HL-60/S4 treated with retinoic acid at 250 ng/mL for 4 days and 3 days (cell line): ENCODE results near the gene CDADC1.

Experiments
- in situ Hi-C: fragments of 300-500 bp; cut with MboI; formaldehyde crosslinking; loops from 2 replicates; pipeline ENCODE4 v1.7.0; 2022; ENCODE audit warnings: low sequenced_read_pairs

Gene CDADC1

DNA sequence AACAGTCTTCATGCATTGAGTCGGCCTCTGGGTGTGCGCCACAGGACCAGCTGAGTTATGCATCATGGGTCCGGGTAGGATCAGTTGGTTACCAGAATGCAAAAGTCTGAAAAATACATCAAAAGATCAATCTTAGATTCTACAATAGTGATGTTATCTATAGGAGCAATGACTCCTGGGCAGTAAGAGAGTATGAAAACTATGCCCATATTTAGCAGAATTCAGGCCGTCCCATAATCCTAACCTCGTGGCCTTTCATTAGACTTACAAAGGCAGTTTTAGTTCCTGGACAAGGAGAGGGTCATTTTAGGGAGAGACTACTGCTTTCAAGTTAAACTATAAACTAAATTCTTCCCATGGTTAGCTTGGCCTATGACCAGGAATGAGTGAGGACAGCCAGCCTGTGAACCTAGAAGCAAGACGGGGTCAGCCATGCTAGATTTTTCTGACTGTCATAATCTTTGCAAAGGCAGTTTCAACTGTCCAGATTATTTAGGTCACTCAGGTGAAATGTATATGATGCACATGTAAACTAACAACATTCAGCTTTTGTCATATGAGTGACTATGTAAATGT lies 11.8 kb upstream of the CDADC1 start:
- in situ Hi-C loops = no loop called here

DNA sequence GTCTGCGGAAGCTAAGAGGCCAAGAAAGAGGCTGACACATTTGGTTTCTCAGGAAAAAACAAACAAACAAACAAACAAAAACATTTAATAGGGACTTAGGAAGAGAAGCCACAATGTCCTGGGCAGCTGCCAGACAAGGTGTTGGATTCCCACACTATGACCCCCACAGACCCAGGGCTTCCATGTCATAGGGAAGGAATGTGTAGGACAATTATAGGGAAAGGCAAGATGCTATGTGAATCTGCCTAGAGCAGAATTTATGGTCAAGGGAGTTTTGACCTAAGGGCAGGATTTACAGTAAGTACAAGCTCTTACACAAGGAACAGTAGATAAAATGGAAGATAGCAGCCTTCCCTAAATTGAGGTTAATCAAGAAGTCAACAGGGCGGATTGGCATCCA lies 9.1 kb upstream of the CDADC1 start:
- in situ Hi-C loops = no loop called here

DNA sequence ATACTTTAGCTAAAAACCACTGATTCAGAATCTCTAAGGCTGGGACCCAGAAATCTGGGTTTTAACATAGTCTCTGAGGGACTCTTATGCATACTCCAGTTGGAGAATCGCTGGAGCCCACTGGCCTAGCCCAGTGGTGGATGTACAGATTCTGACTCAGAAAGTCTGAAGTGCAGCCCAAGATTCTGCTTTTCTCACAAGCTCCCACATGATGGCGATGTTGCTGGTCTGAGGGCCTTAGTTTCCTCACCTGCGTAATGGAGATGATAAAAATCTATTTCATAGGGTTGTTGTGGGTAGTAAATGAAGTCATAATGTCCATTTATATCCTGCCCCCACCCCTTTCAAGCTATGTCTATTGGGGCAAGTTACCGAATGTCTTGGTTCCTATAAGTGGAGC lies 7.7 kb upstream of the CDADC1 start:
- in situ Hi-C loops = no loop called here

DNA sequence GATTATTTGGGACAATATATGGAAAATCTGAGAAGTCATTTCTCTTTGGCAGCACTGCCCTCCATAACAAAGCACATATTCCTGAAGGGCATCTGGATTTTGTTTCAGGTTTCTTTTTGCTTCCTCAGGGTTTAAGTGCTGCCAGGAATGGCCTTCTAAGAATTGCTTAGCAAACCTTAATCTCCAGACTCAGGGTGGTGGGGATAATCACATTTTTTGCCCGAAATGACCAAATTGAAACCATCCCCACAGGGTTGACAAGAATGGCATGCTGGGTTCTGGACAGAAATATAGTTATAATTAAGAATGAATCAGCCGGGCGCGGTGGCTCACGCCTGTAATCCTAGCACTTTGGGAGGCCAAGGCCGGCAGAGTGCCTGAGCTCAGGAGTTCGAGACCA lies 6.4 kb upstream of the CDADC1 start:
- in situ Hi-C loops = no loop called here

DNA sequence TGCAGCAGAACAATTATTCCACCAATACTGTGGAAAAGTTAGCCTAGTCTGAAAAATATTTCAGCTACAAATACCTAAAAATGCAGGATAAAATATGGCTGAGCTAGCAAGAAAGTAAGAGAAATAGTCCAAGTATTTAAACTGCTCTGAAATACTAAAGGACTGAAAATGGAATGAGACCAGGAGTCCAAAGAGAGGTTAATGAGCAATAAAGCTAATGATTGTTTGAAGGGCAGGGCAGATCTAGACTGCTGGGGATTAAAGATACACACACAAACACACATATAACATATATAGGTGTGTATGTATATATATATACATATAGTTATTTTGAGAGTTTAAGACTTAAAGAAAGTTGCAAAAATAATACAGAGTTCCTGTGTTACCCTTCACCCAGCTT lies 2.6 kb upstream of the CDADC1 start:
- in situ Hi-C loops = no loop called here

DNA sequence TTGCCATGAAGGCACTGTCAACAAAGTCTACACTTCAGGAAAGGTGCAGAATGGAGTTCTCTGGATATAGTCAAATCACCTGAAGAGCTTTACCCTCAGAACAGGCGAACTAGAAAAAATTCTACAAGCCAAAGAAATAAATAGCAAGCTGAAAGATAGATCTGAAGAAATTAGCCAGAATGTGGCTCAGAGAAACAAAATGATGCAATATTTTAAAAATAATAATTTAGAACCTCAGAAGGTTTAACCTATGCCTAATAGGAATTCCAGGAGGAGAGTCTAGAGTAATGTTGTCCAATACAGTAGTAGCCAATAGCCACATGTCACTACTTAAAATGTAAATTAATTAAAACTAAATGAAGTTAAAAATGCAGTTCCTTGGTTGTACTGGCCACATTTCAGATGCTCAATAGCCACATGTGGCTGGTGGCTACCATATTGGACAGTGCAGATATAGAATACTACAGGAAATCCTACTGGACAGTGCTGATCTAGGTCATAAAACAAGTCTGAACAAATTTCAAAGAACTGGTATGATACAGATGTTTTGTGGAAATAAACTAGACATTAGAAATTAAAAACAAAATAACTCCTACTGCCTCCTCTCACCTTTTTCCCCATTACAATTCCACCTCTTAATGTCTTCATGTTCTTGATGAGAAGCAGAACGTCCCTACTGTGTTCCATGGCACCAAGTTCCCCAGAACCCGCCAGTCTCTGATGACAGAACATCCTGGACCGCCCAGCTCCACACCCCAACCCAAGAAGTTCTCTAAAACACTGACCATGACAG lies 679 bp upstream of the CDADC1 start:
- in situ Hi-C loops = no loop called here

DNA sequence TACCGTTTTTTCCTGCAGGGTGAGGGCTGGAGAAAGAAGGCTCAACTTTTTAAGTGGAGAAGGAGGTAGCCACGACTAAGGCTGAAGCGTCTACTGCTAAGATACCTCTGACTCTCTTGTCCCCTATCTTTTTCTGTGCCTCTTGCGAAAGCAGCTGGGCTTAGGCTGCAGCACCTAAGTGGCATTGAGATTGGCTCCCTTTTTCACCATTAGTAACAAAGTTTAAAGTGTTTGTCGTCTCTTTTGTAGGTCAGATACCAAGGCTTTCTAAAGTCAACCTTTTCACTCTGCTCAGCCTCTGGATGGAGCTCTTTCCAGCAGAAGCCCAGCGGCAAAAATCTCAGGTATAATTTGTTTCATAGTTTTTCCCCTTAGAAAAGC lies 887 bp downstream of the CDADC1 start:
- in situ Hi-C loops = no loop called here

DNA sequence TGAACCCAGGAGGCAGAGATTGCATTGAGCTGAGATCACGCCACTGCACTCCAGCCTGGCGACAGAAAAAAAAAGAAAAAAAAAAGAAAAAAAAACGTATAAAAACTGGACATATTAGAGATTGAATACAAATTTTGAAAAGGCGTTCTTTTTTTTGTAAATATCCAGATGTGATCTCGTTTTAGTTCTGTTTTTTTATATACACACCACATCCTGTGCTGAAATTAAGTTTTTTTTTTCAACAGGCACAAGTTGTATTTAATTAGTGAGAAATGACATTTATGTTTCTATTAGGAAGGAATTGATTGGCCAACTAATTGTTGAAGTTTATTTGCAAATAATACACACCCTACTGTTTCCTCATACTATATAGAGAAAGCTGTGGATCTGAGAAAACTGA lies 3.6 kb downstream of the CDADC1 start:
- in situ Hi-C loops = no loop called here

DNA sequence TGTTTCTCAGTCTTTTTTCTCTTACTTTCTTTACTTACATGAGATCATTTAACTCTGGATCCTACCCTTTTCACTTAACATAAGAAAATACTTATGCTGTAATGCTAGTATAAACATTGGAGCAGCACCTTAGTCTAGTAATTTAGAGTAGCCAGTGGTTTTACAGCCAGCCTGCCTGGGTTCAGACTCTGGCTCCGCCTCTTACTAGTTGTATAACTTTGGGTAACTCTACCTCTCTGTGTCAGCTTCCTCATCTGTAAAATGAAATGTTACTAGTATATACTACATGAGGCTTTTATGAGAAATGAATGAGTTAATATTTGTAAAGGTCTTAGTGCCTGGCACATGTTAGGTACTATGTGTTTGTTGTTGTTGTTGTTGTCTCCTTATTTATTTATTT lies 5.6 kb downstream of the CDADC1 start:
- in situ Hi-C loops = no loop called here

DNA sequence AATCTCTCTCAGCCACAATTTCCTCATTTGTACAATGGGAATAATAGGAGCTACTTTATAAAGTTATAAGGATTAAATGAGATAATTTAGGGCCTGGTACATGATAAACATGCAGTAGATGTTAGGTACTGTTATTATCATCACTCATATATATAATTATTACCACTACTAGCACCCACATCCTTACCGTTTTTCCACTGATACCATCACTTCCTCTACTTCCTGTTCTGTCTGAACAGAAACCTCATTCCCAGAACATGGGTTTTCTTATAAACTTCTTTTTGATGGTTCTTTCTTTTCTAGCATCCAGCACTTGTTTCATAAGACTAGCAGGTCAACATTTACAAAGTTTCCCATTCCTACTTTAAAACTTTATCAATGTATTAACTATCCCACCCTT lies 6.3 kb downstream of the CDADC1 start:
- in situ Hi-C loops = no loop called here

DNA sequence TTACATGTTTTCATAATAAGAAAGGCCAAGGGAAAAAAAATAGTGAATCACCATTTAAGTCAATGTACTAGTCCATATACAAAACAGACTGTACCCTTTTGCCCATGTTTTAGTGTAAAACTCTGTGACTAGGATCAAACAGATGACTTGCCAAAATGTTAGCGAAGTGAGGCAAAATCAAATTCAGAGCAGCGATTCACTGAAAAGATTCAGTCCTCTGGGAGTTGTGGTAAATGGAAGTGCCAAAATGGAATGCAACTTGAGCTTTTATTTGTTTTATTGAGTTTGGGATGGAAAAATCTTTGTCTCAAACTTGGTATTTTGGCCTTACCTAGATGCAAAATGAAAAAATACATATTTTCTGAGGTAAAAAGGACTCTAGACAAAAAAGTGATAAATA lies 9.1 kb downstream of the CDADC1 start:
- in situ Hi-C loops = no loop called here

DNA sequence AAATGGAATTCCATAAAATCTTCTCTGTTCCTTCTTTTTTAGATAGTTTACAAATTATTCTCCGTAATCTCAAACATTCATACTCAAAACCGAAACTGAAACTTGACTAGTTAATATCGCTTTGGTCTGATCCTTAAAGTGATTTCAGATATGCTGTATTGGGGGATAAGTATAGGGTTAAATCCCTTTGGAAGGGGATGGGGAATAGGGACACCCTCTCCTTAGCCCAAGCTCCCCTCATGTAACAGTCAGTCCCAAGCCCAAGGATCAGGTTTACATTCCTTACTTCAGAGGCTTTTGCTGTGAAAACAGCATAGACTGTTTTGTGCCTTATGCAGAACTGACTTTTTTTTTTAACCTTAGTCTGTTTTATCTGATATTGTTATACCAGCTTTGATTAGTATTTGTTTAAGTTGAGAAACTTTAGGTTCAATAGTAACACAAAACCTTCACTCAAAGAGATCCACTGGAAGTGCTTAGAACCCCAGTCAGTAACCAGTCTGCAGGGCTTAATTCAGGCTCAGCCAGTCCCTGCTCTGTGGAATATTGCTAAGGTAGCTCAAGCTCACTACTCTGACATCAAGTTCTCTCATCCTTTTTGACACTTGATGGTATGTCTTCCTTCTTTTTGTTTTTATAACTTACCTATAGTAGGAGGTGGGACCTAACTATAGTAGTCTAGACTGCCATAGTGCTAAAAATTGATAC lies 10.5 kb downstream of the CDADC1 start:
- in situ Hi-C loops = no loop called here

DNA sequence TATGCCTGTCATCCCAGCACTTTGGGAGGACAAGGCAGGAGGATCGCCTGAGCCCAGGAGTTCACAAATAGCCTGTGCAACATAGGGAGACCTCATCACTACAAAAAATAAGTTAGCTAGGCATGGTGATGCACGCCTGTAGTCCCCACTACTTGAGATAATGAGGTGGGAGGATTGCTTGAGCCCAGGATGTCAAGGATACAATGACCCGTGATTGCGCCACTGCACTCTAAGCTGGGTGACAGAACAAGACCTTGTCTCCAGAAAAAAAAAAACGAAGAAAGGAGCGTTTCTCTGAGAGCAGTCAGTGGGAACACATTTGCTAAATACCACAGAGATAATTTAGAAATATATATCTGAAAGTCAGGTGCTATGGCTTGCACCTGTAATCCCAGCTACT lies 11.9 kb downstream of the CDADC1 start:
- in situ Hi-C loops = no loop called here

DNA sequence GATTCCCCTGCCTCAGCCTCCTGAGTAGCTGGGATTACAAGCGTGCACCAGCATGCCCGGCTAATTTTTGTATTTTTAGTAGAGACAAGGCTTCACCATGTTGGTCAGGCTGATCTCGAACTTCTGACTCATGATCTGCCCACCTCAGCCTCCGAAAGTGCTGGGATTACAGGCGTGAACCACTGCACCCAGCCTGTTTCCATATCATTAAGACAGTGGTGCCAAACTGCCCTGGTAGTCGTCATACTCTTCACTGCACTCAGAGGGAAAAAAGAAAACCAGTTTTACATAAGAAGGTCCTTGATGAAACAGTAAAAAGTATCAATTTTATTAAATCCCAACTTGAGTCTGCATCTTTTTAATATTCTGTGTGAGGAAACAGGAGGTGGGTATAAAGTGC lies 14.9 kb downstream of the CDADC1 start:
- in situ Hi-C loops = no loop called here

DNA sequence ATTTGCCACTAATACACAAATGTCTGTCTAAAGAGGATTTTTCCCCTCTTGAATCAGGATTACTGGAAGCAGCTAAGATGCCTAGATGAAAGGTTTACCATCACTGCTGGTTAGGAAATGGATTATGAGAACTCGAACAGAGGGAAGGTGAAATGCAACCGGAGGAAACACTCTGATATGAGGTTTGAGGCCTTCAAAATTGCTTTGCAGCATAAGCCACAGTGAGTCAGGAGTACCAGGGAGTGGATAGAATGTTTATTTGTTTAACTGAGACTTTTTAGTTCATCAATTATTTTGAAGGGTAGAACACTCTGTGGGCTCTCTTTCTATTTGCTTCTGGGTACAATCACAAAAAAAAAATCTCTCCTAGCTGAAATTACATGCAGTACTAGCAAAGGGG lies 18.1 kb downstream of the CDADC1 start:
- in situ Hi-C loops = no loop called here

DNA sequence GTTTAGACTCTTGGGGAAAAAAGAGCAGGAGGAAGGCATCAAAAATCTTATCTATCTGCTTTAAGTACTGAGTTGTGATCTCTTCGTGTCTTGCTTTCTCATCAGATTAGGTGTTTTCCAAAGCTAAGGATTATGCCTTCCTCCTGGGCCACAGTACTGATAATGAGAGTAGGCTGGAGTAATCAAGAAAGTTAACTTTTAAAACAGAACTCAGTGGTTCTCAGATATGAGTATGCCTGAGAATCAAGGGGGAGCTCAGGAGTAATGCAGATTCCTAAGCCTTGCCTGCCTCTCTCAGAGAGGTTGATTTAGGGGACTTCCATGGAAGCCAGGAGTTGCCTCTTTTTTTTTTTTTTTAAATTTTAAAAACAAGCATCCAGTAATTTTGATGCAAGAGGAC lies 23.5 kb downstream of the CDADC1 start:
- in situ Hi-C loops = no loop called here

DNA sequence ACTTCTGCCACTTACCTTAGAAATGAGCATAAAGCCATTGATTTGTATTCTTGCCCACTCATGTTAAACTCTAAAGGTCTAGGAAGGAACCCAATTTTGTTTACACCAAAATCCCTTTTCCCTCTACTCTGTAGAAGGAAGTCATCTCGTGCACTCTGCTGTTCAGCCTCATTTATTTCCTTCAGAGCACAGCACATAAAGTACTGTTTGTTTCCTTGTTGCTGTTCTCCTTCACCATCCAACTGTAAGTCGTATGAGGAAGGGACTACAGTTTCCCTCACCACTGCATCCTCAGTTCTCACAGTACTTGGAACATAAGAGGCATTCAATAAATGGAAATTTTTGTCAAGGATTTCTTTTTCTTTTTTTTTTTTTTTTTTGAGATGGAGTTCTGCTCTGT lies 24.6 kb downstream of the CDADC1 start:
- in situ Hi-C loops = no loop called here

DNA sequence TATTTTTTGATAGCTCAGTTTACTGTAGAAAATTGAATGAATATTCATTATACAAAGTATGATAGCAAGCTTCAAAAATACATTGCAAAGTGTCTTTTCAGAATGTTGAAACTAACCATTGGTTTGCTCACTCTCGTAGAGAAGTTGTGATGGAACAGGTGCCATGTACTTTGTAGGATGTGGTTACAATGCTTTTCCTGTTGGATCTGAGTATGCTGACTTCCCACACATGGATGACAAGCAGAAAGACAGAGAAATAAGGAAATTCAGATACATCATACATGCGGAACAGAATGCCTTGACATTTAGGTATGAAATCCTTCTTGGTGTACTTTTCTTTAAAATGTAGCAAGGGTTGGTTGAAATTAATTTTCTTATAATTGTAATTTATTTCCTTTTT lies 30.5 kb downstream of the CDADC1 start:
- in situ Hi-C loops = no loop called here

DNA sequence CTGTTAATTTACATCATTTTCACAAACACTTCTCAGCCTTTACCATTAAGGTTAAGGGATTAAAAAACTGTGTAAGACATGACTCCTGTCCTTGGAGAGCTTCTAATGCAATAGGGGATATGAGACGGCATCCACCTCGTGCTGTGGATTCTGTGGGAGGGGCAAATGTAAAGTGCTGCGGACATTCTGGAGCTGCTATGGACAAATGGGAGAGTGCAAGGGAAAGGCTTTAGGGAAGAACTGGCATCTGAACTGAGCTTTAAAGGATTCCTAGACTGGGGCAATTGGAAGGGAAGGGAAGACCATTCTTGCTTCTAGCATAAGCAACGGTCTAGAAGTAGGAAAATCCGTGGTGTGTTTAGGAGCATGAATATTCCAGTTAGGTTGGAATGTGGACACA lies 31.4 kb downstream of the CDADC1 start:
- in situ Hi-C loops = no loop called here

DNA sequence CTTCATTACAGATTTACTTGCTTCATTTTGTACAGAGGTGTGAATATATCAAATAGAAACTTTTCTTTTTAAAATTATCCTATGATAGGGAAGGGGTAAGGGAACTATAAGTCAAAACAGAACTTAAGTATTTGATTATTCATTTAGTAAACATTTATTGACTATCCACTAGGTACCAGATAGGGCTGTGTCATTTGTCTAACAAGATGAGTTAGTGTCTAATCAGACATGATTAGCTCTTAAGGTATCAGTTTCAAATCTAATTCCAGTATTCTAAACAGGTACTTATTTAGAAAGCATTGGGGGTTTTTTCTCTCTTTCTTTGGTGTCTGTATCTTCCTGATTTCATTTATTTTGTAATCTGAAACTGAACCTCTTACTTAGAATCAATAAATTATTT lies 32.2 kb downstream of the CDADC1 start:
- in situ Hi-C loops = no loop called here

DNA sequence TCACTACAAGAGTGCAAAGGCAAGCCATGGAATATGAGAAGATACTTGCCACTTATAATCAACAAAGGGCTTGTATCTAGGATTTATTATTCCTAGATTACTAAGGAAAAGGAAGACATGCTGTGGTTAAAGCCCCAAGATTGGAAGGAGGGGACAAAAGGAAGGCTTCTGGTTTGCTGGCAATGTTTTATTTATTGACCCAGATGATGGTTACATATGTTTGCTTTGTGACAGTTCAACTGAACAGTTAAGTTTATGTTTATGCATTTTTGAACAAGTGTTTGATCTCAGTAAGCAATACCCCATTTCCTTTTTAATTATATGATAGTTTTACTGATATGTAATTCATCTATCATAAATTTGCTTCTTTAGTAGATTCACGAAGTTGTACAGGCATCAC lies 40.3 kb downstream of the CDADC1 start:
- in situ Hi-C loops = no loop called here

DNA sequence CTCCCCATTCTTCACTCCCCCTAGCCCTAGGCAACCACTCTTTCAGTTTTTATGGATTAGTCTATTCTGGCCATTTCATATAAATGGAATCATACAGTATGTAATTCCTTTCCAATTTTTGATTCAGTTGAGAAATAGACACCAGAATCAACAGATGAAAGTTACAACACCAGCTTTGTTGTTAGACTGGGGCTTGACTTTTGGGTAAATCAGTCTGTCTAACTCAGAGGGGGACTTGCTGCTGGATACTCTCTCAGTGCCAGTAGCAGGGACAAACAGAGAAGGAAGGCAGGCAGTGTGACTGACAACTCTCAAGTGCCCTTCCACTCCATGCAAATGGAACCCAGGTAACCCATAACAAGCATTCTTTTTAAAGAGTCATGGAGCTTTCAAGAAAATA lies 40.7 kb downstream of the CDADC1 start:
- in situ Hi-C loops = no loop called here
